Left renal cortex interstitium (tissue), 4 donors: Measurements from ENCODE around the gene GALE. TPM values are rescaled to one million over a fixed set of nuclear protein-coding genes. Genes with fewer than 3 reads are reported as not detected.
"Not testable (repeated sequence)": the region's sequence is repeated elsewhere in the genome, so short reads cannot be mapped to it uniquely, and the experiment has no call there.

ENCODE experiments used
- DNase-seq, 4 donors: peaks; one replicate each; pipeline ENCODE4 v3.0.0-alpha.2; 2013; ENCODE audit warnings: low read depth in 4 of 4, low spot score in 2 of 4, missing footprints in 1 of 4
- polyA plus RNA-seq, 4 donors: library from polyadenylated mRNA; unstranded; fragments of 120-200 nt; gene quantifications; one replicate each; pipeline ENCODE4 v1.2.1, GENCODE V29; 2013; ENCODE audit not compliant: insufficient read length in 4 of 4

GALE gene
- polyA plus RNA-seq, 4 donors, result 30.1 to 42.8 (median 38.0) TPM

GRCh38 chr1:23793861-23794731 is 6.5 kb downstream of the GALE start:
- no peak for DNase-seq

GRCh38 chr1:23793018-23793781 is 7.4 kb downstream of the GALE start:
- no peak for DNase-seq

- DNase-seq, result no peak
Observed at GRCh38 chr1:23792151-23792945, 8.2 kb downstream of the GALE start.

GRCh38 chr1:23791516-23792047 is 9.0 kb downstream of the GALE start:
- DNase-seq, result no peak

GRCh38 chr1:23790696-23791515 is 9.6 kb downstream of the GALE start, which contains the start of gene LYPLA2:
TSS of gene LYPLA2 (plus strand) at chr1:23791145. CDS start at chr1:23792683, 1,538 bp downstream.
- peak in 3 of 4 donors; percentile 48 to 88 (median 86) for DNase-seq

GRCh38 chr1:23788695-23789094 is 11.9 kb downstream of the GALE start:
- no peak for DNase-seq

- no peak for DNase-seq
Observed at GRCh38 chr1:23787701-23788100, 12.9 kb downstream of the GALE start.

- DNase-seq, result no peak
Observed at GRCh38 chr1:23784846-23785245, 15.7 kb downstream of the GALE start.

- DNase-seq, result not testable (repeated sequence)
Observed at GRCh38 chr1:23783141-23783540, 17.4 kb downstream of the GALE start.

GRCh38 chr1:23779826-23780371 is 20.7 kb downstream of the GALE start:
- no peak for DNase-seq

- peak in 3 of 4 donors; percentile 79 to 87 (median 80) for DNase-seq
Observed at GRCh38 chr1:23777979-23778814, 22.4 kb downstream of the GALE start, which contains the start of gene PITHD1. TSS of gene PITHD1 (plus strand) at chr1:23778418. CDS start at chr1:23778516, 98 bp downstream.

GRCh38 chr1:23776217-23776616 is 24.3 kb downstream of the GALE start:
- DNase-seq, result no peak

GRCh38 chr1:23774174-23774880 is 26.2 kb downstream of the GALE start:
- no peak for DNase-seq

GRCh38 chr1:23772854-23773242 is 27.7 kb downstream of the GALE start:
- DNase-seq, result no peak

GRCh38 chr1:23772049-23772853 is 28.3 kb downstream of the GALE start:
- peak in 1 of 4 donors; percentile 77 for DNase-seq

- DNase-seq, result no peak
Observed at GRCh38 chr1:23768733-23769132, 31.8 kb downstream of the GALE start.

- DNase-seq, result no peak
Observed at GRCh38 chr1:23763041-23763577, 37.4 kb downstream of the GALE start.
